HUES64 (cell line): ENCODE measurements around the gene CST7.

Experiments used
- H3K27ac ChIP-seq: 2 replicates; pipeline ENCODE4 v1.7.0; 2013; ENCODE audit warnings: low read depth, low read length, inconsistent platforms
- H3K27me3 ChIP-seq: 2 replicates; pipeline ENCODE4 v1.6.1; 2013; ENCODE audit warnings: mild to moderate bottlenecking, low read length; ENCODE audit not compliant: insufficient read depth
- H3K36me3 ChIP-seq: 2 replicates; pipeline ENCODE4 v1.6.1; 2013; ENCODE audit warnings: mild to moderate bottlenecking, low read length; ENCODE audit not compliant: insufficient read depth
- H3K4me1 ChIP-seq: 2 replicates; pipeline ENCODE4 v1.6.1; 2013; ENCODE audit warnings: mild to moderate bottlenecking, low read length, moderate library complexity; ENCODE audit not compliant: insufficient read depth
- H3K4me3 ChIP-seq: 2 replicates; pipeline ENCODE4 v1.5.1; 2013; ENCODE audit warnings: mild to moderate bottlenecking, low read length, moderate library complexity
- H3K9ac ChIP-seq: 2 replicates; pipeline ENCODE4 v1.6.1; 2013; ENCODE audit warnings: mild to moderate bottlenecking, low read depth, low read length
- H3K9me3 ChIP-seq: 2 replicates; pipeline ENCODE4 v1.6.1; 2013; ENCODE audit warnings: low read depth, low read length; ENCODE audit not compliant: insufficient read depth
- WGBS: fragments of 150-250, 120-280 bp; methylation state at CpG from one replicate; pipeline ENCODE4 v1.1.7; 2013; ENCODE audit warnings: missing lambda C conversion rate; 5-methylcytosine and 5-hydroxymethylcytosine counted together

Gene CST7

GRCh38 chr20:24990810-24991252 is 41.8 kb downstream of the CST7 start:
- no peaks in the 10 kb centered on the region for H3K36me3 ChIP-seq
- H3K9ac ChIP-seq = no peak overlapping the region
- peaks cover 19% of the 10 kb centered on the region for H3K4me1 ChIP-seq
- no peaks in the 10 kb centered on the region; the same call in 1 of the 2 replicates for H3K27me3 ChIP-seq
- no peak overlapping the region for H3K27ac ChIP-seq
- H3K4me3 ChIP-seq = peak overlapping the region; percentile 92; the same call in 1 of the 2 replicates
- H3K9me3 ChIP-seq = no peaks in the 10 kb centered on the region
- WGBS = 46% methylated on average over 2 of the region's 2 CpGs

GRCh38 chr20:24991897-24992486 is 42.9 kb downstream of the CST7 start:
- H3K27ac ChIP-seq = no peak overlapping the region
- peaks cover 19% of the 10 kb centered on the region for H3K4me1 ChIP-seq
- WGBS = 2% methylated on average over 36 of the region's 36 CpGs
- no peaks in the 10 kb centered on the region for H3K9me3 ChIP-seq
- no peaks in the 10 kb centered on the region for H3K36me3 ChIP-seq
- H3K27me3 ChIP-seq = no peaks in the 10 kb centered on the region; the same call in 1 of the 2 replicates
- peak overlapping the region; percentile 75 for H3K9ac ChIP-seq
- H3K4me3 ChIP-seq = peak overlapping the region; percentile 92

- Histone ChIP-seq H3K4me1 (peaks cover 19% of the 10 kb centered on the region), H3K9me3 (no peaks in the 10 kb centered on the region), H3K27ac (peak within 1 kb of the TSS; percentile 78), H3K4me3 (peak within 1 kb of the TSS; percentile 92), H3K9ac (peak within 1 kb of the TSS; percentile 75), H3K36me3 (no peaks in the 10 kb centered on the region), H3K27me3 (peaks cover 3% of the 10 kb centered on the region; the same call in 1 of the 2 replicates)
- under 1% methylated on average over 69 of the region's 69 CpGs for WGBS
Observed at GRCh38 chr20:24992487-24993205, 43.6 kb downstream of the CST7 start, which contains the start of gene APMAP. APMAP (minus strand) TSS chr20:24992751; CDS start chr20:24992688, 63 bp downstream.

- Histone ChIP-seq H3K27me3 (peaks cover 13% of the 10 kb centered on the region; the same call in 1 of the 2 replicates), H3K9ac (peak overlapping the region; percentile 75; the same call in 1 of the 2 replicates), H3K4me3 (peak overlapping the region; percentile 92), H3K27ac (no peak overlapping the region), H3K36me3 (no peaks in the 10 kb centered on the region), H3K9me3 (no peaks in the 10 kb centered on the region), H3K4me1 (peaks cover 19% of the 10 kb centered on the region)
- 94% methylated on average over 9 of the region's 9 CpGs for WGBS
Observed at GRCh38 chr20:24993337-24994185, 44.5 kb downstream of the CST7 start.

- 100% methylated on average over 1 of the region's 1 CpG for WGBS
- Histone ChIP-seq H3K27ac (no peak overlapping the region), H3K36me3 (no peaks in the 10 kb centered on the region), H3K4me1 (peaks cover 19% of the 10 kb centered on the region), H3K27me3 (peaks cover 17% of the 10 kb centered on the region; the same call in 1 of the 2 replicates), H3K9ac (no peak overlapping the region), H3K9me3 (no peaks in the 10 kb centered on the region), H3K4me3 (no peak overlapping the region)
Observed at GRCh38 chr20:24994186-24994465, 45.1 kb downstream of the CST7 start.

- Histone ChIP-seq H3K4me1 (peaks cover 19% of the 10 kb centered on the region), H3K9ac (no peak overlapping the region), H3K27me3 (peaks cover 22% of the 10 kb centered on the region; the same call in 1 of the 2 replicates), H3K36me3 (no peaks in the 10 kb centered on the region), H3K27ac (no peak overlapping the region), H3K9me3 (no peaks in the 10 kb centered on the region), H3K4me3 (no peak overlapping the region)
- WGBS = 54% methylated on average over 20 of the region's 20 CpGs
Observed at GRCh38 chr20:24994470-24995368, 45.6 kb downstream of the CST7 start.

GRCh38 chr20:24995741-24996448 is 46.8 kb downstream of the CST7 start:
- Histone ChIP-seq H3K9me3 (no peaks in the 10 kb centered on the region), H3K27me3 (peaks cover 25% of the 10 kb centered on the region; the same call in 1 of the 2 replicates), H3K4me3 (no peak overlapping the region), H3K4me1 (peaks cover 16% of the 10 kb centered on the region), H3K36me3 (no peaks in the 10 kb centered on the region), H3K9ac (no peak overlapping the region), H3K27ac (no peak overlapping the region)
- WGBS = 73% methylated on average over 8 of the region's 9 CpGs

GRCh38 chr20:24996449-24997377 is 47.6 kb downstream of the CST7 start:
- H3K36me3 ChIP-seq = no peaks in the 10 kb centered on the region
- H3K27ac ChIP-seq = no peak overlapping the region
- no peaks in the 10 kb centered on the region for H3K9me3 ChIP-seq
- H3K4me1 ChIP-seq = peaks cover 9% of the 10 kb centered on the region
- no peak overlapping the region for H3K9ac ChIP-seq
- WGBS = 77% methylated on average over 9 of the region's 9 CpGs
- H3K27me3 ChIP-seq = peaks cover 25% of the 10 kb centered on the region; the same call in 1 of the 2 replicates
- H3K4me3 ChIP-seq = no peak overlapping the region

GRCh38 chr20:24998121-24998520 is 49.1 kb downstream of the CST7 start:
- no peak overlapping the region for H3K4me3 ChIP-seq
- H3K36me3 ChIP-seq = no peaks in the 10 kb centered on the region
- 81% methylated on average over 3 of the region's 3 CpGs for WGBS
- H3K9ac ChIP-seq = no peak overlapping the region
- no peak overlapping the region for H3K27ac ChIP-seq
- peaks cover 28% of the 10 kb centered on the region; the same call in 1 of the 2 replicates for H3K27me3 ChIP-seq
- H3K9me3 ChIP-seq = no peaks in the 10 kb centered on the region
- H3K4me1 ChIP-seq = peaks cover 5% of the 10 kb centered on the region
